ENCODE results near the gene LSP1. TPM values are rescaled to one million over a fixed set of nuclear protein-coding genes. Genes with fewer than 3 reads are reported as not detected.

The LSP1 gene
- total and polyA plus RNA-seq, 2 of the 13 experiments (the other 11 are each of a cell fraction or from before 2014, with no cell fraction given), result 0.59 to 1.00 TPM

- TF ChIP-seq SP140L (CRISPR knock-in tag; IDR thresholded peaks at IDR 0.05; ENCODE audit: borderline replicate concordance) (0 out of 2 replicates have a peak, but pooled peaks have one; percentile 57), FOXO4 (CRISPR knock-in tag; conservative IDR thresholded peaks at IDR 0.05) (no peak), ZFP90 (CRISPR knock-in tag; IDR thresholded peaks at IDR 0.05; ENCODE audit: borderline replicate concordance) (no peak), ATF6 (CRISPR knock-in tag; conservative IDR thresholded peaks at IDR 0.05) (no peak), SMARCC2 (IDR thresholded peaks at IDR 0.05) (no peak), SMARCE1 (IDR thresholded peaks at IDR 0.05; ENCODE audit: borderline replicate concordance) (no peak), IRF1 (CRISPR knock-in tag; IDR thresholded peaks at IDR 0.05; ENCODE audit: low read depth) (no peak), MTA1 (CRISPR knock-in tag; IDR thresholded peaks at IDR 0.05; ENCODE audit: borderline replicate concordance) (peak; percentile 86; the same call in 1 of the 2 replicates), TSC22D2 (CRISPR knock-in tag; IDR thresholded peaks at IDR 0.05; ENCODE audit: borderline replicate concordance) (peak; percentile 29; the same call in 1 of the 2 replicates), HMGXB3 (CRISPR knock-in tag; IDR thresholded peaks at IDR 0.05; ENCODE audit: borderline replicate concordance) (no peak), ZNF503 (CRISPR knock-in tag; IDR thresholded peaks at IDR 0.05) (0 out of 2 replicates have a peak, but pooled peaks have one; percentile 47), HDAC6 (IDR thresholded peaks at IDR 0.05; ENCODE audit: low read depth, low read length) (no peak), CSRNP1 (CRISPR knock-in tag; IDR thresholded peaks at IDR 0.05) (0 out of 2 replicates have a peak, but pooled peaks have one; percentile 22), ZFX (CRISPR knock-in tag; IDR thresholded peaks at IDR 0.05; ENCODE audit: low read depth) (peak; percentile 96)
Observed at GRCh38 chr11:1830322-1831223, 22.3 kb upstream of the LSP1 start (continued).

Measured in HepG2 (cell line).